ENCODE data around the gene CEP41.

GRCh38 chr7:130387306-130387627 lies 53.5 kb downstream of the CEP41 start:
- no peak for TF ChIP-seq POLR2A (IDR thresholded peaks at IDR 0.05)
- TF ChIP-seq, protein P1, sequence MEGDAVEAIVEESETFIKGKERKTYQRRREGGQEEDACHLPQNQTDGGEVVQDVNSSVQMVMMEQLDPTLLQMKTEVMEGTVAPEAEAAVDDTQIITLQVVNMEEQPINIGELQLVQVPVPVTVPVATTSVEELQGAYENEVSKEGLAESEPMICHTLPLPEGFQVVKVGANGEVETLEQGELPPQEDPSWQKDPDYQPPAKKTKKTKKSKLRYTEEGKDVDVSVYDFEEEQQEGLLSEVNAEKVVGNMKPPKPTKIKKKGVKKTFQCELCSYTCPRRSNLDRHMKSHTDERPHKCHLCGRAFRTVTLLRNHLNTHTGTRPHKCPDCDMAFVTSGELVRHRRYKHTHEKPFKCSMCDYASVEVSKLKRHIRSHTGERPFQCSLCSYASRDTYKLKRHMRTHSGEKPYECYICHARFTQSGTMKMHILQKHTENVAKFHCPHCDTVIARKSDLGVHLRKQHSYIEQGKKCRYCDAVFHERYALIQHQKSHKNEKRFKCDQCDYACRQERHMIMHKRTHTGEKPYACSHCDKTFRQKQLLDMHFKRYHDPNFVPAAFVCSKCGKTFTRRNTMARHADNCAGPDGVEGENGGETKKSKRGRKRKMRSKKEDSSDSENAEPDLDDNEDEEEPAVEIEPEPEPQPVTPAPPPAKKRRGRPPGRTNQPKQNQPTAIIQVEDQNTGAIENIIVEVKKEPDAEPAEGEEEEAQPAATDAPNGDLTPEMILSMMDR (IDR thresholded peaks at IDR 0.05): no peak
